T-helper 1 cell treated with Interleukin-12 subunit alpha and Interleukin-12 subunit beta and Interleukin-4 antibody, amounts not matched to agents 30 μg/mL and 1 μg/mL, for 36 hours (primary cell): ENCODE data around the gene VTN.
A peak's percentile ranks its signal among the peaks of the same experiment; 100 is the strongest.

Experiments
- H3K27ac Mint-ChIP-seq: one replicate; pipeline ENCODE4 v1.8.0; 2021; ENCODE audit warnings: mild to moderate bottlenecking, mixed read lengths
- H3K27me3 Mint-ChIP-seq: one replicate; pipeline ENCODE4 v1.8.0; 2021; ENCODE audit warnings: low read depth, mixed read lengths
- H3K36me3 Mint-ChIP-seq: one replicate; pipeline ENCODE4 v1.8.0; 2021; ENCODE audit warnings: low read depth, mixed read lengths
- H3K4me1 Mint-ChIP-seq: one replicate; pipeline ENCODE4 v1.8.0; 2021; ENCODE audit warnings: low read depth, mixed read lengths
- H3K4me3 Mint-ChIP-seq: one replicate; pipeline ENCODE4 v1.8.0; 2021; ENCODE audit warnings: mild to moderate bottlenecking, moderate library complexity, mixed read lengths
- H3K9me3 Mint-ChIP-seq: one replicate; pipeline ENCODE4 v1.8.0; 2021; ENCODE audit warnings: mixed read lengths

Gene VTN

GRCh38 chr17:28368306-28368831 is 1.7 kb downstream of the VTN start:
- Mint-ChIP-seq H3K27ac (no peak overlapping the region), H3K4me3 (no peak overlapping the region), H3K9me3 (no peaks in the 10 kb centered on the region), H3K27me3 (no peaks in the 10 kb centered on the region), H3K36me3 (peaks cover 2% of the 10 kb centered on the region), H3K4me1 (peaks cover 10% of the 10 kb centered on the region)

- Mint-ChIP-seq H3K36me3 (peaks cover 2% of the 10 kb centered on the region), H3K4me3 (no peak overlapping the region), H3K27ac (no peak overlapping the region), H3K4me1 (peaks cover 4% of the 10 kb centered on the region), H3K9me3 (no peaks in the 10 kb centered on the region), H3K27me3 (no peaks in the 10 kb centered on the region)
Observed at GRCh38 chr17:28367641-28368305, 2.3 kb downstream of the VTN start.

GRCh38 chr17:28366605-28367004 is 3.5 kb downstream of the VTN start:
- peaks cover 3% of the 10 kb centered on the region for H3K4me1 Mint-ChIP-seq
- H3K27me3 Mint-ChIP-seq: no peaks in the 10 kb centered on the region
- H3K36me3 Mint-ChIP-seq: peaks cover 2% of the 10 kb centered on the region
- H3K27ac Mint-ChIP-seq: no peak overlapping the region
- no peaks in the 10 kb centered on the region for H3K9me3 Mint-ChIP-seq
- H3K4me3 Mint-ChIP-seq: no peak overlapping the region

- Mint-ChIP-seq H3K27me3 (no peaks in the 10 kb centered on the region), H3K27ac (no peak overlapping the region), H3K4me1 (peaks cover 2% of the 10 kb centered on the region), H3K9me3 (no peaks in the 10 kb centered on the region), H3K36me3 (peaks cover 7% of the 10 kb centered on the region), H3K4me3 (no peak overlapping the region)
Observed at GRCh38 chr17:28365487-28365886, 4.6 kb downstream of the VTN start.

GRCh38 chr17:28364665-28365363 is 5.3 kb downstream of the VTN start, which contains the start of gene SEBOX:
TSS of gene SEBOX (minus strand) at chr17:28365199. CDS start at chr17:28365151, 48 bp downstream.
- peaks cover 2% of the 10 kb centered on the region for H3K4me1 Mint-ChIP-seq
- H3K9me3 Mint-ChIP-seq: no peaks in the 10 kb centered on the region
- no peak within 1 kb of the TSS for H3K4me3 Mint-ChIP-seq
- H3K36me3 Mint-ChIP-seq: peaks cover 11% of the 10 kb centered on the region
- H3K27me3 Mint-ChIP-seq: no peaks in the 10 kb centered on the region
- no peak within 1 kb of the TSS for H3K27ac Mint-ChIP-seq

- no peaks in the 10 kb centered on the region for H3K9me3 Mint-ChIP-seq
- H3K36me3 Mint-ChIP-seq: peaks cover 14% of the 10 kb centered on the region
- peaks cover 5% of the 10 kb centered on the region for H3K4me1 Mint-ChIP-seq
- H3K27ac Mint-ChIP-seq: no peak overlapping the region
- H3K4me3 Mint-ChIP-seq: no peak overlapping the region
- no peaks in the 10 kb centered on the region for H3K27me3 Mint-ChIP-seq
Observed at GRCh38 chr17:28363776-28364650, 6.1 kb downstream of the VTN start.

- Mint-ChIP-seq H3K9me3 (no peaks in the 10 kb centered on the region), H3K27ac (no peak overlapping the region), H3K4me3 (no peak overlapping the region), H3K27me3 (no peaks in the 10 kb centered on the region), H3K36me3 (peaks cover 14% of the 10 kb centered on the region), H3K4me1 (peaks cover 11% of the 10 kb centered on the region)
Observed at GRCh38 chr17:28363186-28363585, 6.9 kb downstream of the VTN start.

- Mint-ChIP-seq H3K27me3 (no peaks in the 10 kb centered on the region), H3K36me3 (peaks cover 32% of the 10 kb centered on the region), H3K4me3 (peak overlapping the region; percentile 86), H3K4me1 (peaks cover 27% of the 10 kb centered on the region), H3K27ac (peak overlapping the region; percentile 91), H3K9me3 (no peaks in the 10 kb centered on the region)
Observed at GRCh38 chr17:28357901-28358197, 12.3 kb downstream of the VTN start.

- H3K9me3 Mint-ChIP-seq: no peaks in the 10 kb centered on the region
- H3K4me3 Mint-ChIP-seq: peak within 1 kb of the TSS; percentile 92
- H3K27ac Mint-ChIP-seq: peak within 1 kb of the TSS; percentile 91
- no peaks in the 10 kb centered on the region for H3K27me3 Mint-ChIP-seq
- H3K4me1 Mint-ChIP-seq: peaks cover 27% of the 10 kb centered on the region
- H3K36me3 Mint-ChIP-seq: peaks cover 34% of the 10 kb centered on the region
Observed at GRCh38 chr17:28357061-28357900, 12.8 kb downstream of the VTN start, which contains the start of gene POLDIP2. TSS of gene POLDIP2 (minus strand) at chr17:28357527. CDS start at chr17:28357448, 79 bp downstream.

- Mint-ChIP-seq H3K4me1 (peaks cover 2% of the 10 kb centered on the region), H3K27ac (no peak overlapping the region), H3K36me3 (peaks cover 57% of the 10 kb centered on the region), H3K27me3 (no peaks in the 10 kb centered on the region), H3K9me3 (no peaks in the 10 kb centered on the region), H3K4me3 (no peak overlapping the region)
Observed at GRCh38 chr17:28350271-28350670, 19.8 kb downstream of the VTN start.

GRCh38 chr17:28348979-28349378 is 21.1 kb downstream of the VTN start:
- H3K27me3 Mint-ChIP-seq: no peaks in the 10 kb centered on the region
- peaks cover 2% of the 10 kb centered on the region for H3K4me1 Mint-ChIP-seq
- no peak overlapping the region for H3K4me3 Mint-ChIP-seq
- no peak overlapping the region for H3K27ac Mint-ChIP-seq
- peaks cover 52% of the 10 kb centered on the region for H3K36me3 Mint-ChIP-seq
- no peaks in the 10 kb centered on the region for H3K9me3 Mint-ChIP-seq

- Mint-ChIP-seq H3K27me3 (no peaks in the 10 kb centered on the region), H3K36me3 (peaks cover 45% of the 10 kb centered on the region), H3K4me3 (no peak overlapping the region), H3K9me3 (no peaks in the 10 kb centered on the region), H3K27ac (no peak overlapping the region), H3K4me1 (peaks cover 2% of the 10 kb centered on the region)
Observed at GRCh38 chr17:28347261-28347891, 22.7 kb downstream of the VTN start.

GRCh38 chr17:28346746-28347246 is 23.3 kb downstream of the VTN start:
- Mint-ChIP-seq H3K4me1 (peaks cover 2% of the 10 kb centered on the region), H3K27me3 (no peaks in the 10 kb centered on the region), H3K27ac (no peak overlapping the region), H3K4me3 (no peak overlapping the region), H3K36me3 (peaks cover 45% of the 10 kb centered on the region), H3K9me3 (no peaks in the 10 kb centered on the region)
